ENCODE measurements around the gene TXNDC12.

GRCh38 chr1:51989582-51990477, 65.2 kb downstream of the TXNDC12 start:
- TF ChIP-seq POLR2A (IDR thresholded peaks at IDR 0.05) = no peak
- no peak for TF ChIP-seq CTCF (IDR thresholded peaks at IDR 0.05)
